Measurements from ENCODE around the gene UQCR11.

Gene UQCR11

DNA sequence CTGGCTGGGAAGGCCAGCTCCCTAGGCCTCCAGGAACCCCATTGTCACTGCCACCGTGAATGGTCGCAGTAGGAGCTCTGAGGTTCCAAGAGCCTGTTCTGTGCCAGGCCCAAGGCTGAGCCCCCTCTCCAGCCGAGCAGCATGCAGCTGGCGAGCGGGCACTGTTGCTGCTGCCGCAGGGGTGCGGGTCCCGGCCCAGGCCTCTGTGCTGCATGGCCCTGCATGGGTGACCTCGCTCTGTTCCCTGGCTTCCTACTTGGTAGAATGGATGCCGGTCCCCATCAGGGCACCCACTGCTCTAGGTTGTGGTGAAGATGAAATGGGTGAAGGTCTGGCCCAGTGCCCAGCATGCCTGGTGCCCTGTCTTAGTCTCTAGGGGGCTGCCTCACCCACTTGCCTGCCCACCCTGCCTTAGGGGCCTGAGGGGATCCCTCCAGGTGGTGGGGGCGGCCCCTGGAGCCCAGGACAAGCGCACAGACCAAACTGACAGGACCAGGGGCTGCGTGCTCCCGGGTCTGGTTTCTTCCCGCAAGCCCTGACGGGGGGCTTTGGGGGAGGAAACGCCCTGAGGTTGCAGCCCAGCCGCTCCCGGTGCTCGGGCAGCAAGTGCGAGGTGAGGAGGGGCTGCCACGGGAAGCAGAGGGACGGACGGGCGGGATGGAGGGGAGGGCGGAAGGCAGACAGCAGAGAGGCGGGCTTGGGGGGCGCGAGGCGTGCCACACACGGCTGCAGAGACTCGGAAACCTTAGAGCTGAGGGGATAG, 8.7 kb upstream of the UQCR11 start:
- no peak for DNase-seq

GRCh38 chr19:1613146-1613545, 7.9 kb upstream of the UQCR11 start:
- no peak for DNase-seq

- DNase-seq, result no peak
Observed at GRCh38 chr19:1612114-1613086, 7.1 kb upstream of the UQCR11 start.

- DNase-seq, result no peak
Observed at GRCh38 chr19:1611353-1611752, 6.1 kb upstream of the UQCR11 start.

GRCh38 chr19:1610579-1610978, 5.3 kb upstream of the UQCR11 start:
- no peak for DNase-seq

GRCh38 chr19:1609680-1610474, 4.6 kb upstream of the UQCR11 start:
- DNase-seq, result no peak

GRCh38 chr19:1609103-1609396, 3.8 kb upstream of the UQCR11 start:
- DNase-seq, result no peak

- DNase-seq, result no peak
Observed at GRCh38 chr19:1608359-1609102, 3.3 kb upstream of the UQCR11 start.

DNA sequence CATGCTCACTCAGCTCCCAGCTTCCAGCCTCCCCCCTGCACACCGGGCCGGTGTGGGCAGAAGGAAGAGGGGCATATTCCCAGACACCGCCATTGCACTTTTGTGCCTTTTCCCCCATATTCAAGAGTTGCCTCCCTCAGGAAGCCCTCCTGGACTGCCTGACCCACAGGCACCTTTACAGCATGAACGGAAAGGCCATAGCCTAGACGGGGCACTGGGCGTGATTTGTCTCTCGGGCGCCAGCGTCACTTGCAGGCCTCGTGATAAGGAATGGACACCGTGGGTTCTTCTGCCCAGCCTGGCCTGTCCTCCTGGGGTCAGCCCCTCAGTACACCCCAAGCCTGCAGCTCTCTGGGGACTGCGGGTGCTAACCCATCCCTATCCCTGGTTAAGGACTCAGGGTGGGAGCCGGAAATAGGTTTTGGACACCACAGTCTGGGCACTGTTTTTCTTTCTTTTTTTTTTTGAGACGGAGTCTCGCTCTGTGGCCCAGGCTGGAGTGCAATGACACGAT, 933 bp upstream of the UQCR11 start:
- DNase-seq, result peak; percentile 51

DNA sequence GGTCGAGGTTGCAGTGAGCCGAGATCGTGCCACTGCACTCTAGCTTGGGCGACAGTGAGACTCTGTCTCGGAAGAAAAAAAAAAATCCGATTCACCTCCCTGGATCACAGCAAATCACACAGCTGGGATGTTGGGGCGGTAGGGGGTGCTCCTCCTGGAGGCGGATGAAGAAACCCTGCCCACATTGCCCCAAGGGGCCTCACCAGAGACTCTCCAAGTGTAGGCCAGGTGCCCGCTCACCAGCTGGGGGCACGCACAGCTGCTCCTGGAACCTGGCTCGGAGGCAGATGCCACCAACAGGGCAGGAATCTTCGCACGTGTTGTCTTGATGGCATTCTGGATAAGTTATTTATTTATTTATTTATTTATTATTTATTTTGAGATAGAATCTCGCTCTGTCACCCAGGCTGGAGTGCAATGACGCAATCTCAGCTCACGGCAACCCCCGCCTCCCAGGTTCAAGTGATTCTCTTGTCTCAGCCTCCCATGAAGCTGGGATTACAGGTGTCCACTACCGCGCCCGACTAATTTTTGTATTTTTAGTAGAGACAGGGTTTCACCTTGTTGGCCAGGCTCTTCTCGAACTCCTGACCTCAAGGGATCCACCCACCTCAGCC, 3.1 kb downstream of the UQCR11 start:
- no peak for DNase-seq

DNA sequence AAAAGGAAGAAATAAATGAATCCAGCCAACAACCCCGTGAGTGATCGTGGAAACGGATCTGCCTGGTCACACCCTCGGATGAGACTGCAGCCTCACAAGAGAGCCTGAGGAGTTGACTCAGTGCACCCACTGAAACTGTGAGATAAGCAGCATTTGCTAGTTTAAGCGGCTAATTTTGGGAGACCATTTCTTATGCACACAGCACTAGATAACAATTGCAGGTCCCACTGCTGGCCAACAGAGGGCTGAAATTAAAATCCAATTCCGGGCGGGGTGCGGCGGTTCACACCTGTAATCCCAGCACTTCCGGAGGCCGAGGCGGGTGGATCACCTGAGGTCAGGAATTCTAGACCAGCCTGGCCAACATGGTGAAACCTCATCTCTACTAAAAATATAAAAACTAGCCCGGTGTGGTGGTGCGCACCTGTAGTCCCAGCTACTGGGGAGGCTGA, 3.6 kb downstream of the UQCR11 start:
- DNase-seq, result no peak

DNA sequence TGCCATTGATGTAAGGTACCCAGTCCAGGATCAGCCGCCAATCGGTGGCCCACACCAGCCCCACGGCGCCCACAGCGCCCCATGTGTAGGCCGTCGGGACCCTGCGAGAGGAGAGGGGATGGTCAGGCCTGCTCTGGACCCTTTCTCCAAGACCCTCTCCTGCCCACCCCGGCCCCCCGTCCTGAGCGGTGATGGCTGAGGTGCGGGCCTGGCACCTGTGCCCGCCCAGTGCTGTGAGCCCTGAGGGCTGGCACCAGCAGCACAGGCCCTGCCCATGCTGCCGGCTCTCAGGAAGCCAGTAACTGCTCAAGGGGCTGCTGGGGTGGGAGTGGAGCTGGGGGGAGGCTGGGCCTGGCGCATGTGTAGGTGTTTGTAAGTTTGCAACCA, 5.8 kb downstream of the UQCR11 start:
- DNase-seq, result no peak

GRCh38 chr19:1598777-1599459, 6.3 kb downstream of the UQCR11 start:
- DNase-seq, result no peak

DNA sequence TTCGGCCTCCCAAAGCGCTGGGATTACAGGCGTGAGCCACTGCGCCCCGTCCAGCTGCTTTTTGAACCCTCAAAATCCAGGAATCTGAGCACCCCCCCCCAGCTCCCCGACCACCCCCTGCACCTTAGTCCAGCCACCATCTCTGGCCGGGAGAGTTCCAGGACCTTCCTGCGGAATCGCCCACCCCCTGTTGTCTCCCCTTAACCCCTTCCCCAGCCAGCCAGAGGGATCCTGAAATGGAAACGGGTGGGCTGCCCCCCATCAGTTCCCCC, 11.8 kb downstream of the UQCR11 start:
- DNase-seq, result no peak

GRCh38 chr19:1592755-1593500, 12.3 kb downstream of the UQCR11 start, which contains the start of gene MBD3:
Gene MBD3, minus strand, starts transcription at chr19:1592865. Its CDS starts 234 bp downstream, at chr19:1592631.
- peak; percentile 94 for DNase-seq

DNA sequence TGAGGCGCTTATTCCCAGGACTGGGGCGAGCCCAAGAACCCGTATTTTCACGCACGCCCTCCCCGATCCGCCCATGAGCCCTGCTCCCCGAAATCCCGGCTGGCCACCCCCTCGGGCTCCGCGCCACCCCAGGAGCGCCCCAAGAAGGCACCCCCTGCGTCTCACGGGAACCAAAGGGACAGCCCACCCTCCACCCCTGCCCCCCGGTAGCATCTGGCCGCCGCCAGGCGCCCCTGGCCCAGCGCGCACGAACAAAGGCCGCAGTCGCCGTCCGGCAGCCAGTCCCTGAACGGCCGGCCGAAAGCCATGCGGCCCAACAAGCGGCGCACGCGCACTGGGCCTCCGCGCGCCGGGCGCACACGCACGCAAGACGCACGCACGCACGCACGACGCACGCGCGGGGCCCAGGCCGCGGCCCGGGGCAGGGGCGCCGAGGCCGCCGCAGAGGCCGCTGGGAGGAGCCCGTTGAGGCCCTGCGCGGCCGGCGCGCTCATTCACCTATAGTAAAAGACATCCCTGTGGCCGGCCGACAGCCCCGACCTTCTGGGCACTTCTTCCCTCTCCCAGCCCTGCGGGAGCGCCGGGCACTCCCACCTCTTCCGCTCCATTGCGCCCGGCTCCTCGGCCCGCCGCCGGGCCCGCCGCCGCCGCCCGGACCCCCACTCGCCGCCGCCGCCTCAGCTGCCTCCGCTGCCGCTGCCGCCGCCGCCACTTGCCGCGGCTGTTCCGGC, 13.1 kb downstream of the UQCR11 start:
- peak; percentile 91 for DNase-seq

DNA sequence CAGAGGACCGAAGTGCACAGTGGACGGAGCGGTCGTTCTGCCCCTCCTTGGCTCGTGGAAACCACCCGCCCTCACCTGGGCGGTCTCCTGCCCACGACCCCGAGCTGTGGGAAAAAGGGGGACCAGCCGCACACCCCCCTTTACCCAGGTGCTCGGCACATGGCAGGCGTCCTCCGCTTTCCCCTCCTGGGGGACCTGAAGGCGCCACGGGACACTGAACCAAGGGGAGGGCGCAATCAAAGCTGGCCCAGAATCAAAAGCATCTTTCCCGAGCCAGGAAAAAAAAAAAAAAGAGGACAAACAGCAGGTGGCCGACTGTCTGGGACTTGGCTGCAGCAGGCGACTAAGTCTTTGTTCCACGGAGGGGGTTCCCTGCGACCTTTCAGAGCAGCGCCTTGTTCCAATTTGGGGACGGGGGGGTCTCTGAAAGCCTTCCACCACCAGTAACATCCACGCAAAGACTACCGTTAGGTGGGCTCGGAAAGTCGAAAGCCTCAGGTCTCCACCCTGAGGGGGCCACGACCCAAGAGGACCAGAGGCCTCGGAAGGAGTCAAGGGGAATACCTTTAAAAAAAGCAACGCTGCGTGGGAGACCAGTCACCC, 13.7 kb downstream of the UQCR11 start:
- no peak for DNase-seq

- no peak for DNase-seq
Observed at GRCh38 chr19:1590641-1591397, 14.4 kb downstream of the UQCR11 start.

DNA sequence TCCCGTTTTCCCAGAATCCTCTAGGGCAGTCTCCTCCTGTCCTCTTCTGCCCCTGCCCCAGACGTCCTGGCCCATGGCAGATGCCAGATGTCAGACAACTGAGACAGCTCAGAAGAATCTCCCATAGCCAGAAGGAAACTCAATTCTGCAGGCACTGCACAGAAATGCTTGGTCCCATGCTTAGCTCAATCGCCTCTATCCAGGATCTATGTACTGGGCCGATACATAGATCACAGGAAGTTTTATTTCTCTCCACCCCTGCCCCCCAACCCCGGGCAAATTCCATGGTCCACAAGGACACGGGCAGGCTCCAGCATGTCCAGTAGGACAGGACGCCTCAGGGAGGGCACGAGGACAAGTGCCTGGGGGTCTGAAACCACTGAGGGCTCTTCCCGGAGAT, 17.4 kb downstream of the UQCR11 start:
- DNase-seq, result no peak

All from femur (tissue), 1 donor.